ENCODE results near the gene NFYA. TPM values are rescaled to one million over a fixed set of nuclear protein-coding genes. Genes with fewer than 3 reads are reported as not detected.

NFYA gene
- total RNA-seq, 4 donors from 2014 or later, result 16.3 to 25.9 (median 21.1) TPM

- no peak for ATAC-seq (ENCODE audit: low FRiP score)
Measured at GRCh38 chr6:41077536-41077935, 4.8 kb downstream of the NFYA start.

DNA sequence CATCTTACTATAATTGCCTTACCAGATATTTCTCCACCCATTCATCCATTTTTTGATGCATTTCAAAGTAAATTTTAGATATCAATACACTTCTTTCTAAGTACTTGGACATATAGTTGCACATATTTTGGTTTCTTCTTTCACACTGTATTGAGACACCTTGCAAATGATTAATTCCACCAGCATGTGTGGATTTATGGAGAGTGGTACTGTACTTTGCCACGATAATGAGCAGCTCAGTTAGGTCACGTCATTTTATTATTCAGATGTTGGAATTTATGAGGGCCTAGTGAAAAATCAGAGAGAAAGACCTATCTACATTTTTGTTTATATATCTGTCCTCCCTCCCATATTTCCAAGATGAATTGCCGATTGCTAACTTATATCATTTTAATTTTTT lies 5.3 kb downstream of the NFYA start:
- ATAC-seq (ENCODE audit: low FRiP score), result no peak
- TF ChIP-seq, protein P1, sequence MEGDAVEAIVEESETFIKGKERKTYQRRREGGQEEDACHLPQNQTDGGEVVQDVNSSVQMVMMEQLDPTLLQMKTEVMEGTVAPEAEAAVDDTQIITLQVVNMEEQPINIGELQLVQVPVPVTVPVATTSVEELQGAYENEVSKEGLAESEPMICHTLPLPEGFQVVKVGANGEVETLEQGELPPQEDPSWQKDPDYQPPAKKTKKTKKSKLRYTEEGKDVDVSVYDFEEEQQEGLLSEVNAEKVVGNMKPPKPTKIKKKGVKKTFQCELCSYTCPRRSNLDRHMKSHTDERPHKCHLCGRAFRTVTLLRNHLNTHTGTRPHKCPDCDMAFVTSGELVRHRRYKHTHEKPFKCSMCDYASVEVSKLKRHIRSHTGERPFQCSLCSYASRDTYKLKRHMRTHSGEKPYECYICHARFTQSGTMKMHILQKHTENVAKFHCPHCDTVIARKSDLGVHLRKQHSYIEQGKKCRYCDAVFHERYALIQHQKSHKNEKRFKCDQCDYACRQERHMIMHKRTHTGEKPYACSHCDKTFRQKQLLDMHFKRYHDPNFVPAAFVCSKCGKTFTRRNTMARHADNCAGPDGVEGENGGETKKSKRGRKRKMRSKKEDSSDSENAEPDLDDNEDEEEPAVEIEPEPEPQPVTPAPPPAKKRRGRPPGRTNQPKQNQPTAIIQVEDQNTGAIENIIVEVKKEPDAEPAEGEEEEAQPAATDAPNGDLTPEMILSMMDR (IDR thresholded peaks at IDR 0.05), result no peak

More at GRCh38 chr6:41077536-41077935, 4.8 kb downstream of the NFYA start:
- TF ChIP-seq, protein P1 (IDR thresholded peaks at IDR 0.05), result no peak
- no peak for DNase-seq (ENCODE audit: low spot score)

GRCh38 chr6:41079080-41079479 lies 6.3 kb downstream of the NFYA start:
- no peak for ATAC-seq (ENCODE audit: low FRiP score)
- no peak for DNase-seq (ENCODE audit: low spot score)
- TF ChIP-seq, protein P1 (IDR thresholded peaks at IDR 0.05), result no peak

More for the DNA sequence above, 5.3 kb downstream of the NFYA start:
- no peak for DNase-seq (ENCODE audit: low spot score)

DNA sequence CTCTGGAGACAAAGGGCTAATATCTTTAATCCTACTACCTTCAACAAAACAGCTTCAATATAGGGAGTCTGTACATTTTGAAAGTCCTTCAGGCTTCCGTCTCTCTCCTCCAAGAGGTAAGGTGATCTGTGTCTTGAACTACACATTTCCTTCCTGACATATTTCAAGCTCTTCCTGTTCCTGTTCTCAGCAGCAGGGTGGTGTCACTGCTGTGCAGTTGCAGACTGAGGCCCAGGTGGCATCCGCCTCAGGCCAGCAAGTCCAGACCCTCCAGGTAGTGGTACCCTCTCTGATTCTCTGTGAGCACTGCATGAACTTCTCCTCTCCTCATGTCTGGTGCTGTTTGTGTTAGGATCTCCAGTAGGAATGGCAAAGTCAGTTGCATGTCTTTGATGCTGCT lies 7.8 kb downstream of the NFYA start:
- DNase-seq (ENCODE audit: low spot score) (no peak), ATAC-seq (ENCODE audit: low FRiP score) (no peak)
- TF ChIP-seq, protein P1 (IDR thresholded peaks at IDR 0.05), result no peak

DNA sequence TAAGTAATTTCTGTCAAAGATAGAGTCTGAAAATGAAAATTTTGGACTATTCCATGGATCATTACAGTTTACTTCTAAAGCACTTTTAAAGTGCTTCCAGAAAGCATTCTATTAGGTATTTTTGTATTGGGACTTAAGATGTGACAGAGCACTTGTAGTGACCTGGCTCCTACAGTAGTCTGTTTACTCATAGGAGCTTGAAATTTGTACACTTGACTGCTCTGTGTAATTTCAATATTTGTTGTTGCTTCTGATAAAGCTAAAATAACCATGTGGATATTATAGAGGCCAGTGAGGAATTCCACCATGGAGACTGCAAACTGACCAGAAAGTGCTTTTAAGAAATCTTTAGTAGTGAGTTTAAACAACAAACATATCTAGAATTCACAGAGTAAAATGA lies 10.3 kb downstream of the NFYA start:
- TF ChIP-seq, protein P1 (IDR thresholded peaks at IDR 0.05), result no peak
- DNase-seq (ENCODE audit: low spot score), result no peak
- no peak for ATAC-seq (ENCODE audit: low FRiP score)

DNA sequence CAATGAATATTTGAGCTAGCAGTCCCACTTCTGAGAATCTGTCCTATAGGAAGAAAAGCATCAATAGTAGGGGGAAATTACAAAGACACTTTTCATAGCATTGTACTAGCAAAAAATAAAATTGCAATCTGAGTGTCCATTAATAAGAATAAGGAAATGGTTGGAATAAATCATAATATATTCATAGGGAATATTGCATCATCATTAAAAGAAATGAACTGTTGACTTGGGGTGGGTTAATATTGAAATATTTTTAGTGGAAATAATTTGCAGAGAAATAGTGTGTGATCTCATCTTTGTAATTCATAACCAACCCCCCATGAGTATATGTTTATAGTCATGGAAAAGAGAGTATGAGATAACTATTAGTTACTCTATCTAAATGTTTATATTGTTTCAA lies 12.4 kb downstream of the NFYA start:
- TF ChIP-seq, protein P1 (IDR thresholded peaks at IDR 0.05), result no peak
- no peak for ATAC-seq (ENCODE audit: low FRiP score)

DNA sequence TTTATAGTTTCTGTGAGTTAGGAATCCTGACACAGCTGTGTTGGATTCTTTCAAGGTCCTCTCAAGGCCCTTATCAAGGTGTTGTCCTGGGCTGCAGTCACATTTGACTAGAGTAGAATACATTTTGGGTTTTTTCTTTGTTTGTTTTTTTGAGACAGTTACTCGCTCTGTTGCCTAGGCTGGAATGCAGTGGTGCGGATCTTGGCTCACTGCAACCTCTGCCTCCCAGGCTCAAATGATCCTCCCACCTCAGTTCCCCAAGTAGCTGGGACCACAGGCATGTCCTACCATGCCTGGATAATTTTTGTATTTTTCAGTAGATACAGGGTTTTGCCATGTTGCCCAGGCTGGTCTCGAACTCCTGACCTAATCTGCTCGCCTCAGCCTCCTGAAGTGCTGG lies 15.7 kb downstream of the NFYA start:
- DNase-seq (ENCODE audit: low spot score) (no peak), ATAC-seq (ENCODE audit: low FRiP score) (no peak)
- TF ChIP-seq, protein P1 (IDR thresholded peaks at IDR 0.05), result no peak

More for the DNA sequence above, 12.4 kb downstream of the NFYA start:
- no peak for DNase-seq (ENCODE audit: low spot score)
